Activated T-cell treated with anti-CD3 and anti-CD28 coated beads, Interleukin-2, amount 50 U/mL, for 48 hours (primary cell): ENCODE results near the gene KCNAB1.
"Not testable (repeated sequence)": the region's sequence is repeated elsewhere in the genome, so short reads cannot be mapped to it uniquely, and the experiment has no call there.

Experiments used
- DNase-seq, 2 experiments: peaks; one replicate each; pipeline ENCODE4 v3.0.0-alpha.2; 2020

KCNAB1 gene

DNA sequence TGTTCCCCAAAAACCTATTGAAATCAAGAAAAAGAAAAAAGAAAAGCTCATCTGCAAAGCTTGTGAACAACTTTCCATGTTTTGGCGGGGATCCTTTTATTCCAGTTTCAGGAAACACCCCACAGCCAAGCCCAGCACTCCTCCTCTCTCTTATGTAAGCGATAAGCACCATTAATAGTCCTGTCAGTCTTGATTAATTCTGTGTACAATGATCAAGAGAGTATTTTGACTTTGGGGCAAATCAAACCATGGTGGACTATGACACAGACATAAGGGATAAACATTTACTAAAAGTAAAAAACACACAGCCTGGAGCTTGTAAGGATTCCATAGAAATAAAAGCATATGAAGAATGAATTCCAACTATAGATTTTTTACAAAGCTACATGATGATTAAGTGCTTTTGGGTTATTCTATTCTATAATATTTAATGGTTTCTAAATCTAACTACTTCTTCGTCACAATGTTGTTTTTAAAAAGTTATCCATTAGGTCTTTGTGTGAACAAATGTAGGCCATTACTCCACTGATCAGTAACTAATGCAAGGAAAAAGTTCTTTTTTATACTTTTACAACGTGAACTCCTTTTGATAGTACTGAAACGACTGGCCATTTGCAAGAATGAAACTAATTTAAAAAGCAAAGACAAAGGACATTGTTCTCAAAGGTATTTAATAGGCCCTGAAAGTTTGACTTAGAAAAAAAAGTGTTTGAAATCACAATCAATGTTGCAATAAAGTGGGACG lies 106.5 kb downstream of the KCNAB1 start:
- DNase-seq, result no peak

DNA sequence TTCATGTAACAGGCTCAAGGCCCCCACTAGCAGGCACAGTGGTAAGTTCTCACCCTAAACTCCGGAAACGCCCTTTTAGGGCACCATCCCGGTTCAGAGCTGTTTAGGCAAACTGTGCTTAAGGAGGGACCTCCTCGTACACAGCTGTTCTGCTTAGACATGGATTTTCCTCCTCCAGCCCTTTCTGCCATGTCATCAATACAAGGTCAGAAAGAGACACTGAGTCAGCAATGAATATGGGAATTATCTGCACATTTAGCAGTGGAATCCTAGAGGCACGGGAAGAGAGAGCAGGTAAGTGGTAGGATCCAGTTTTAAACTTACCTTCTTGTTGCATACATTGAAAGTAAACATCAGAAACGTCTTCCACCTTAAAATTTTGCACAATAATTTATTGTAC lies 107.3 kb downstream of the KCNAB1 start:
- DNase-seq, result no peak

DNA sequence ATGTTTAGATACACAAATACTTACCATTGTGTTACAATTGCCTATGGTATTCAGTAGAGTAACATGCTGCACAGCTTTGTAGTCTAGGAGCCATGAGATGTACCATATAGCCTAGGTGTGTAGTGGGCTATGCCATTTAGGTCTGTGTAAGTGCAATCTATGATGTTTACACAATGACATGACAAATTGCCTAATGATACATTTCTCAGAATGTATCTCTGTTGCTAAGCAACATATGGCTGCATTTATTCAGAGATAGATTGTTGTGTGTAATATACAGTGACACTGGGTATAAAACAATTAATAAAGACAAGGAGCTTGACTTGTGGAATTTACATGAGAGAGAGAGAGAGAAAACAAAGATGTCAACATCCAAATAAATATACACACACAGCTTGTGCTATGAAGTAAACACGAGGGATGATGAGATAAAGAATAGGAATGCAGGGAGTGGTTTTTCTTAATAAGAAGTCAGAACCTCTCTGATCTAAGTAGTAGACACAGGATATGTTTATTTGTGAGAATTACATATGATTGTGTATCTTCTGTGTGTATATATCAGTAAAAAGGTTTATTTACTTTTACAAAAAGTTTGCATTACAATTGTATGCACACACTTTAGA lies 110.0 kb downstream of the KCNAB1 start:
- DNase-seq, result no peak

- not testable (repeated sequence) for DNase-seq
These were observed 110.8 kb downstream of the KCNAB1 start for GRCh38 chr3:156231221-156231620.

- no peak for DNase-seq
These were observed 113.5 kb downstream of the KCNAB1 start for GRCh38 chr3:156233876-156234275.

DNA sequence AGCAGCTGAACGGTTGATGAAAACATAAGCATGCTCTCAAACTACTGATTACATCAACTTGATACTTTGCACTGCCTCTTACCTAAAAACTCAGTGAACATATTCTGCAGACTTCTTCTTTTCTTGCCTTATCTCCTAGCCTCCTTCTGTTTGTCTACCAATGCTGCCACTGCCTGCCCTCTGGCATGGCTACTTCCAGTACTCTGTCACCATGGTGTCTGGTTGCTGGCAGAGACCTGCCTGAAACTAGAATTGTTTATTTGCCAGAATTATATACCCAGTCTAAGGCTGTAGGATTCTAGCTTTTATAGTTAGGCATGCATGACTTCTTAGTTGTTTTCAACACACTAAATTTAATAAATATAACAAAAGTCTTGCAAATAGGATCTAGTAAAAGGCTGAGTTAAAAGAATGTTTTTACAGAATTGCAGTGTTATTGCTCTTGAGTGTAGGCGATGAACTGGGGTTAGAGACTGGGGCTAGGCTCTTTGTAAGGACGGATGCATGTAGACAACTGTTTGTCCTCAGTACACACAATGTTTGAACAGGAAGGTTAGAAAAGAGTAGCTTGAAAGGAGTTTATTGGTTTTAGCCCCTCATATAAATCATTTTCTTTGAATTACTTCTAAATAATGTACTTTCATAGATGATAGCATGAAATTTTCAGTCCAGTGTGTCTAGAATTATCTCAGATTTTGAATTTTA lies 116.3 kb downstream of the KCNAB1 start:
- no peak for DNase-seq

DNA sequence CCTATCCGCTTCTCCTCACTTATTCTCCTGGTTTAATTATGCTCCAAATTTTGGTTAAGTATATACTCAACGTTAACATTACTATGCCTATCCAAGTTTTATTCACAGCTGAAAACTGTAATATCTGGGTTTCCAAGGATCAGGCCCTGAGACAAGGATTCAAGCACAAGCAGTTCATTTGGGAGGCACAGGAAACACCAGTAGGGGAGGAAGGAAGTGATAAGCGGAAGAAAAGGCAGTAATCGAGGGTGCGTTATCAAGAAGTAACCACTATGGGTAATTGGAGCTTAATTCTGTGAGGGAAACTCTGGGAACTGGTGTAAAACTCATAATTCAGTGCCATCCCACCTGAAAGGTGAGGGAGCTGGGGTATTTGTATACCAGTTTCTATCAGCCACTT lies 120.3 kb downstream of the KCNAB1 start:
- no peak for DNase-seq

- no peak for DNase-seq
These were observed 126.8 kb downstream of the KCNAB1 start for GRCh38 chr3:156246961-156247725.

DNA sequence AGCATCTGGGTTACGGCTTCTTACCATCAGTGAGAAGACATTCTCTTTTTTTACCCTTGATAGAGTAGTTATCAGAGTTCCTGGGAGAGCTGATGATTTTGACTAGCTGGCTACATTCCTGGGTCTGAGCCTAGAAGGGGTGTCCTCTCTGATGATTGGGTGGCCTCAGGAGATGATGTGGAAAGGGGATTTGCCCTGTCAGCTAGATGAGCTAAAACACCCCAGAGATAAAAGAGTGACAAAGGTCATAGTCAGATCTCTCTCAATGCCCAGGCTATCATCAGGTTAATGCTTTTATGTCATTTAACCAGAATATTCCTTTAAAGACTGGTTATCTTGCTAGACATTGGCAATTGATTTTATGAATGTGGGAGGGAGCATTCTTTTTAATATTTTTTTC lies 130.2 kb downstream of the KCNAB1 start:
- DNase-seq, result no peak

DNA sequence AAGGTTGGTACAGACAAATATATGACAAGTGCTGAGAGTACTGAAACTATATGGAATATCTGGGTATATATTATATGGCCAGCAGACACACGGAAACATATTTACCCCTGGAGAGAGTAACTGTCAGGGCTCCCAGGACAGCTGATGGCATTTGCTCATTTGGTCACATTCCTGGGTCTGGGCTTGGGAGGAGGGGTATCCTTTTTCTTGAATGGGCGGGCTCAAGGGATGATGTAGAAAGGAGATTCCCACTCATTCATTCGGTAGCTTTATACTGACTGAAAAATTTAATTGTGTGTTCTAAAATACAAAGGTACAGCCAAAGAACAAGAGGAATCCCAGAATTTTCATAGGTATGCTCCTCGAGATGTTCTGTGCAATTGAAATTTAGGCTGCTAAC lies 131.0 kb downstream of the KCNAB1 start:
- DNase-seq, result no peak

- no peak for DNase-seq
These were observed 132.3 kb downstream of the KCNAB1 start for GRCh38 chr3:156252656-156253055.

GRCh38 chr3:156253150-156253549 lies 132.8 kb downstream of the KCNAB1 start:
- DNase-seq, result no peak

GRCh38 chr3:156256256-156256655 lies 135.9 kb downstream of the KCNAB1 start:
- DNase-seq, result no peak

GRCh38 chr3:156256945-156257344 lies 136.6 kb downstream of the KCNAB1 start:
- no peak for DNase-seq

GRCh38 chr3:156258301-156258700 lies 137.9 kb downstream of the KCNAB1 start:
- no peak for DNase-seq

- no peak for DNase-seq
These were observed 139.5 kb downstream of the KCNAB1 start for GRCh38 chr3:156259896-156260295.

GRCh38 chr3:156260331-156260730 lies 140.0 kb downstream of the KCNAB1 start:
- DNase-seq, result no peak

DNA sequence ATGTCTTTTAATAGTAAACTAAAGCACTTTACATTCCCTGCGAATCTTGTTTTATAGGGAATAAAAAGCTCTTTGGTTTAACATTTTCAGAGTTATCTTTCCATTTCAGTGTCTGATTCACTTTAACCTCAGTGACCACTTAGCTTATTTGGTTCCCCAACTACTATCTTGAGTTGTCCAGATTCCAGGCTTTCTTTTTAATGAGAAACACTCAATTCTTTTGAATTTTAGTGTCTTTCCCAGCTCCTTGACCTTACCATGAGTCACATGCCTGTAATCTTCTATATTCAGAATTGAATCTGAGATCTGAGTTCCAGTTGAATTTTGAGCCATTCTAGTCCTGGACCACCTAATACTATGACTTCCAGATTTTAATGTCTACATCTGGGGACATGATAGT lies 144.4 kb downstream of the KCNAB1 start:
- no peak for DNase-seq

GRCh38 chr3:156271508-156271907 lies 151.1 kb downstream of the KCNAB1 start:
- no peak for DNase-seq

DNA sequence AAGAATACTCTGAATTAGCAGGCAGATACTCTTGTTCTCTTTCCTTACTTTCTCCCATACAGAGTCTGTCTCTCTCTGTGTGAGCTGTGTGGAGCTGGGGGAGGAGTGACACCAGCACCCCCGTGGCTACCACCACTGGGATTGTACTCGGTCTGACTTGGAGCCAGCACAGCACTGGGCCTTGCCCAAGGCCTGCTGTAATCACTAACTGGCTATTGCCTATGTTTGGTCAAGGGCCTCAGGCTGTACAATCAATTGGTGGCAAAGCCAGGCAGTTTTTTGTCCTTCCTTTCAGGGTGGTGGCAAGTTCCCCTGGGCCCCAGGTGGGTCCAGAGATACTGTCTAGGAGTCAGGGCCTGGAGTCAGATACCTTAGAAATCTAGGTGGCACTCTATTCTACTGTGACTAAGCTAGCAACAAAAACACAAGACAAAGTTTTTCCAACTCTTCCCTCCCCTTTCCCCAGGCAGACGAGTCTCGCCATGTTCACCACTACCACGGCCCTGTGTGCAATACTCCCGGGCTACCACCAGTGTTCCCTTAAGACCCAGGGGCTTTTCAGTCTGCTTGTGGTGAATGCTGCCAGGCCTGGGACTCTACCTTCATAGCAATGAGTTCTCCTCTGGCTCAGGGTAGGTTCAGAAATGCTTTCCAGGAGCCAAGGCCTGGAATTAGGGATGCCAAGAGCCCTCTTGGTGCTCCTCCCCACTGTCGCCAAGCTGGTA lies 151.8 kb downstream of the KCNAB1 start:
- DNase-seq, result no peak

GRCh38 chr3:156273111-156273694 lies 152.8 kb downstream of the KCNAB1 start:
- DNase-seq, result no peak

DNA sequence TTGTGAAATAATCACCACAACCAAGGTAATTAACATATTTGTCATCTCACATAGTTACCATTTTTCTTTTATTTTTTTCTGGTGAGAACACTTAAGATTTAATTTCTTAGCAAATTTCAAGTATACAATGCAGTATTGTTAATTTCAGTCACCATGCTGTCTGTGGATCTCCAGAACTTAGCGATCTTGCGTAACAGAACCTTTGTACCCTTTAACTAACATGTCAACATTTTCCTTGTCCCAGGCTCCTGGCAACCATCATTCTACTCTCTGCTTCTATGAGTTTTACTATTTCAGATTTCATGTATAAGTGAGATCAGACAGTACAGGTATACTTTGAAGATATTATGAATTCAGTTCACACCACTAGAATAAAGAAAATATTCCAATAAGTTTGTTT lies 154.4 kb downstream of the KCNAB1 start:
- no peak for DNase-seq
